GM12873 (cell line): ENCODE measurements around the gene FKBP1B.

Experiments
- CTCF ChIP-seq: IDR thresholded peaks from 2 replicates; pipeline ENCODE4 v1.5.1; 2012; ENCODE audit warnings: low read depth, mild to moderate bottlenecking, moderate library complexity, low read length, control low read depth; ENCODE audit not compliant: insufficient read depth; ENCODE audit errors: missing control alignments

Gene FKBP1B

GRCh38 chr2:24011250-24012104 lies 38.1 kb upstream of the FKBP1B start:
- no peak for TF ChIP-seq CTCF

GRCh38 chr2:24012521-24013188 lies 36.9 kb upstream of the FKBP1B start:
- no peak for TF ChIP-seq CTCF

DNA sequence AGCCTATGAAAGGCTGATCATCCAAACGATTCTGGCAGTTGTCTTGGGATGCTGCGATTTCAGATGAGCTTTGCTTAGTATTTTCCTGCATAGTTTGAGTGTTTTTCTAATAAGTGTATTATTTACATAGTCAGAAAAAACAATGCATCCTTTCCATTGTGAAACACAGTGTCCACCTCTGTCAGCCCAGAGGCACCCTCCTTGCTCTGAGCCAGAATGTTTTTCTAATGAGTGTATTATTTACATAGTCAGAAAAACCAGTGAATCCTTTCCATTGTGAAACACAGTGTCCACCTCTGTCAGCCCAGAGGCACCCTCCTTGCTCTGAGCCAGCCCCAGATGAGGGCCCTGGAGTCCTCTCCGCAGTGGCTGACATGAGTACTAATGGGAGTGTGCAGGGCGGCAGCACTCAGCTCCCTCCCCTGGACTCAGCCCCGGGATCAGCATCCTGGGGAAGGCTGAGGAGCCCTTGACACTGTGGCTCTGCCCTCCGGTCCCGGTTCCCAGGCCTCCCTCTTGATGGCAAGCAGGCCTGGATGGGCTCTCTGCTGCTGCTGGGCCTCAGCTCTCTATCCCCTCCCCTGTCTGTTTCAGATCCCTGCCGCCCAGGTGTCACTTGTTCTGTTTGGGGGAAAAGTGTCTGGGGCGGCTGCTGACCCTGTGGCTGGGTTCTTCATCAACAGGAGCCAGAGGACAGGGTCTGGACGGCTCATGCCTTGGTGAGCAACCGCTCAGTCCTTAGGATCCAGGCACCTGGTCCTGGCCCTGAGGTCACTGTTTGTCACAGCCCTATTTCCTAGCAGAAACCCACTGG lies 33.8 kb upstream of the FKBP1B start:
- no peak for TF ChIP-seq CTCF

DNA sequence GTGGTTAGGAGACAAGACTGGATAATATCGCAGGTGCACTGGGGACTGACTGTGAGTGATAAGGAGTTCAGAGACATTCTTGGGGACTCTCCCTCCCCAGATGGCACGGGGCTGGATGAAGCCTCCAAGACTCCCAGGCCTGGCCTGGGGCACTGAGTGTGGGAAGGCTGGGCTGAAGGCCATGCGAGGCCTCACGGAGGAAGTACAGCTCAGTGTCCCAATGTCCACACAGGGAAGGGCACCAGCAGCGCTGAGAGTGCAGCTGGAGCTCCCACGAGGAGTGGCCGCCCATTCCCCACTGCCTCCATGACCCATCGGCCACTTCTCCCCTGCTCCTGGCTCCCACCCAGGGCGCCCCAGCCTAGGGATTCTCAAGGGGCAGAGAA lies 33.2 kb upstream of the FKBP1B start:
- TF ChIP-seq CTCF: no peak

DNA sequence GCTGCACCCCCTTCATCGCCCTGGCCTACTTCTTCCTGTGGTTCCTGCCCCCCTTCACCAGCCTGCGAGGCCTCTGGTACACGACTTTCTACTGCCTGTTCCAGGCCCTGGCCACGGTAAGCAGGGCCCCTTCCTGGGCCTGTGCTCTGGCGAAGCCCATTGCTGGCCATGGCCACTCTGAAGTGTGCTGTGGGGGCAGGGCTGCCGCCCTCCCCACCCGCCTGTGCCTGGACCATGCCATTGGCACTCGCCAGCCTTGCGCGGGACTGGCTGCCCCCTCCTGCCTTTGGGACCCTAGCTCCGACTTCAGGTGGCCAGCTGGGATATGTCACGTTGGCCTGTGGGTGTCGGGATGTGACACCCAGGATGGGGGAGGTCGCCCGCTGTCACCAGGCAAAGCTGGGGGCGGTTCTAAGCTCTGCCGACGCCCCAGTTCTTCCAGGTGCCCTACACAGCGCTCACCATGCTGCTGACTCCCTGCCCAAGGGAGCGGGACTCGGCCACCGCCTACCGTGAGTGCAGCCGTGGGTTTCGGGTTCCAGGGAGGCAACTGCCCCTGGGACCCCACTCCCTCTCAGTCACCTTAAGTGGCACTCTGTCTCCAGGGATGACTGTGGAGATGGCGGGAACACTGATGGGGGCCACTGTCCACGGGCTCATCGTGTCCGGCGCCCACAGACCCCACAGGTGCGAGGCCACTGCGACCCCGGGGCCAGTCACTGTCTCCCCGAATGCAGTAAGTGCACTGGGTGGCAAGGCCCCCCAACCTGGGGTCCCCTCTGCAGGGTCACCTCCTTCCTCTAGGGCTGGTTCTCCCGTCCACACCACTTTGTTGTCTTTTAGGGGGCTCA lies 32.5 kb upstream of the FKBP1B start:
- TF ChIP-seq CTCF: no peak

DNA sequence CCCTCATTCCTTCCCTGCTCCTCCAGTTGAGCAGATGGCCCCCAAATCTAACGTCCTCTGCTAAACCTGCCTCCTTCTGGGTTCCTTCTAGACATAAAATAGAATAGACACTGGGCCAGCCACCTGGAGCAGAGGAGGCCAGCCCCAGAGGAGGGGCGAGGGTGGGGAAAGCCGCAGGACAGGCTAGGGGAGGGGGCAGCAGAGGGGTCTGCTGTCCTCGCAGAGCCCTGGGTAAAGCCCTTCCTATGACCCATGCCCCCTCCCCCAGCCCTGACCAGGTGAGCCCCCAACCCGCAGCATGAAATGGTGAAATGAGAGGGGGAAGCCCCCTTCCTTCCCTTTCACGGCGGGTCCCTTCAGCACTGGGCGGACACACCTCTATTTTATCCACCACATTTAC lies 31.8 kb upstream of the FKBP1B start:
- no peak for TF ChIP-seq CTCF

DNA sequence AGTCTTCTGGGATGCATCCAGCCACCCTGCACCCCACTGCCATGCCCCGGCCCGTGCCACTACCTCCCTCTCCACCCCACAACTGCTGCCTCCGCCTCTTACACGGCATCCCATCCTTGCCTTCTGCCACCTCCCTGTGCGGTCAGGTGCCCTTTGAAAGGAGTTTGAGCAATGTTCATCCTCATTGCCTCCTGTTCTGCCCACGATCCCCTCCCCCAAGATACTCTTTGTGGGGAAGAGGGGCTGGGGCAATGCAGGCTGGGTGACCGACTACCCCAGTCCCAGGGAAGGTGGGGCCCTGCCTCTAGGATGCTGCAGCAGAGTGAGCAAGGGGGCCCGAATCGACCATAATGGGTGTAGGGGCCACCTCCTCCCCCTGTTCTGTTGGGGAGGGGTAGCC lies 31.3 kb upstream of the FKBP1B start:
- TF ChIP-seq CTCF: no peak
